Stomach (tissue), 8 donors: ENCODE results near the gene ASH1L. TPM values are rescaled to one million over a fixed set of nuclear protein-coding genes. Genes with fewer than 3 reads are reported as not detected.

Source experiments
- polyA plus RNA-seq, 3 donors: library from polyadenylated mRNA; stranded (reverse); fragments of 200-250 nt; gene quantifications; one replicate each; pipeline ENCODE4 v1.2.3, GENCODE V29; 2013
- small RNA-seq, 4 donors: library from RNA; depleted of rRNA; stranded (forward); fragments of <200 nt; gene quantifications; one replicate each; pipeline ENCODE3, GENCODE V24; 2016
- total RNA-seq, 5 donors: library from RNA; depleted of rRNA; stranded (reverse); fragments of >200 nt; gene quantifications; one replicate each; pipeline versions ENCODE4 v1.1.0 to v1.2.3, GENCODE V29; 2014 to 2016
- donor health status: healthy with polysubstance abuse.
- donor health status: Bipolar disorder and iron deficiency.
- donor health status: healthy.

Gene ASH1L
- total and polyA plus RNA-seq, 8 donors = 3.0 to 69.4 (median 34.3) TPM

Small RNA genes within 50 kb of the gene (small RNA-seq; reads per million reads assigned to genes)
- gene AL353807.4 (0 reads per million in 4 donors), gene RNU6-106P (0 to 0.15 (median 0) reads per million in 4 donors), gene RNU6-1297P (0 reads per million in 4 donors)

Other genes with a start within 250 kb of the ASH1L start
- gene RUSC1, start 241.9 kb downstream of the ASH1L start, total RNA-seq = 100 to 1,000 TPM in 1 of 5 donors, 10 to 100 TPM in 3, 1 to 10 TPM in 1; 9.5 to 164 (median 31.3) TPM
- gene RUSC1, start 241.9 kb downstream of the ASH1L start, polyA plus RNA-seq = 10 to 100 TPM; 25.6 to 32.7 (median 31.4) TPM
- gene MSTO1, start 47.4 kb upstream of the ASH1L start, total RNA-seq = 10 to 100 TPM in 3 of 5 donors, 1 to 10 TPM in 2; 2.3 to 31.0 (median 24.9) TPM
- 10 to 100 TPM; 12.8 to 17.4 (median 14.8) TPM for gene MSTO1, start 47.4 kb upstream of the ASH1L start, polyA plus RNA-seq
- 100 to 1,000 TPM in 2 of 5 donors, 10 to 100 TPM in 3; 43.2 to 253 (median 71.0) TPM for gene YY1AP1, start 126.0 kb upstream of the ASH1L start, total RNA-seq
- gene YY1AP1, start 126.0 kb upstream of the ASH1L start, polyA plus RNA-seq = 10 to 100 TPM; 21.1 to 35.0 (median 27.5) TPM
- 100 to 1,000 TPM in 1 of 5 donors, 10 to 100 TPM in 4; 52.7 to 106 (median 68.9) TPM for gene DAP3, start 126.3 kb upstream of the ASH1L start, total RNA-seq
- 100 to 1,000 TPM in 1 of 3 donors, 10 to 100 TPM in 2; 68.1 to 102 (median 83.1) TPM for gene DAP3, start 126.3 kb upstream of the ASH1L start, polyA plus RNA-seq